Esophagus (tissue), 2 donors: ENCODE data around the gene FLYWCH2. TPM values are rescaled to one million over a fixed set of nuclear protein-coding genes. Genes with fewer than 3 reads are reported as not detected.
A peak's percentile ranks its signal among the peaks of the same experiment; 100 is the strongest.

ENCODE experiments used
- H3K27ac ChIP-seq, 2 donors: one replicate each; pipeline ENCODE4 v1.5.1; 2013; ENCODE audit warnings: low read depth in 2 of 2, mild to moderate bottlenecking in 2 of 2, inconsistent platforms in 1 of 2, low read length in 1 of 2, moderate library complexity in 1 of 2
- H3K27me3 ChIP-seq, 2 donors: one replicate each; pipeline ENCODE4 v1.6.1; 2013; ENCODE audit warnings: low read length in 2 of 2, control low read depth in 1 of 2, mild to moderate bottlenecking in 1 of 2; ENCODE audit not compliant: insufficient read depth in 2 of 2, control insufficient read depth in 1 of 2
- H3K36me3 ChIP-seq, 2 donors: one replicate each; pipeline ENCODE4 v1.6.1; 2013; ENCODE audit warnings: low read length in 1 of 2; ENCODE audit not compliant: control insufficient read depth in 2 of 2, insufficient read depth in 2 of 2
- H3K4me1 ChIP-seq, 2 donors: one replicate each; pipeline ENCODE4 v1.6.1; 2013; ENCODE audit warnings: low read length in 1 of 2; ENCODE audit not compliant: control insufficient read depth in 2 of 2, insufficient read depth in 2 of 2
- H3K4me3 ChIP-seq, 2 donors: one replicate each; pipeline ENCODE4 v1.5.1; 2013; ENCODE audit warnings: low read length in 2 of 2, mild to moderate bottlenecking in 2 of 2, low read depth in 1 of 2, moderate library complexity in 1 of 2
- H3K9me3 ChIP-seq, 2 donors: one replicate each; pipeline ENCODE4 v1.6.1; 2013; ENCODE audit warnings: mild to moderate bottlenecking in 2 of 2, low read depth in 1 of 2, low read length in 1 of 2, moderate library complexity in 1 of 2; ENCODE audit not compliant: control insufficient read depth in 2 of 2, insufficient read depth in 1 of 2
- WGBS, 2 donors: extraction: QIAGEN DNeasy Blood & Tissue Kit; methylation state at CpG; one replicate each; pipeline ENCODE4 v1.1.7; 2013; 5-methylcytosine and 5-hydroxymethylcytosine counted together
- polyA plus RNA-seq, 2 donors: library from polyadenylated mRNA; stranded (reverse); fragments of 200-250 nt; gene quantifications; one replicate each; pipeline ENCODE4 v1.2.3, GENCODE V29; 2013
- donor health status: healthy with polysubstance abuse.
- donor health status: Bipolar disorder and iron deficiency.

Gene FLYWCH2, protein sequence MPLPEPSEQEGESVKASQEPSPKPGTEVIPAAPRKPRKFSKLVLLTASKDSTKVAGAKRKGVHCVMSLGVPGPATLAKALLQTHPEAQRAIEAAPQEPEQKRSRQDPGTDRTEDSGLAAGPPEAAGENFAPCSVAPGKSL
- polyA plus RNA-seq: 10 to 100 TPM; 23.9 to 30.9 TPM

DNA sequence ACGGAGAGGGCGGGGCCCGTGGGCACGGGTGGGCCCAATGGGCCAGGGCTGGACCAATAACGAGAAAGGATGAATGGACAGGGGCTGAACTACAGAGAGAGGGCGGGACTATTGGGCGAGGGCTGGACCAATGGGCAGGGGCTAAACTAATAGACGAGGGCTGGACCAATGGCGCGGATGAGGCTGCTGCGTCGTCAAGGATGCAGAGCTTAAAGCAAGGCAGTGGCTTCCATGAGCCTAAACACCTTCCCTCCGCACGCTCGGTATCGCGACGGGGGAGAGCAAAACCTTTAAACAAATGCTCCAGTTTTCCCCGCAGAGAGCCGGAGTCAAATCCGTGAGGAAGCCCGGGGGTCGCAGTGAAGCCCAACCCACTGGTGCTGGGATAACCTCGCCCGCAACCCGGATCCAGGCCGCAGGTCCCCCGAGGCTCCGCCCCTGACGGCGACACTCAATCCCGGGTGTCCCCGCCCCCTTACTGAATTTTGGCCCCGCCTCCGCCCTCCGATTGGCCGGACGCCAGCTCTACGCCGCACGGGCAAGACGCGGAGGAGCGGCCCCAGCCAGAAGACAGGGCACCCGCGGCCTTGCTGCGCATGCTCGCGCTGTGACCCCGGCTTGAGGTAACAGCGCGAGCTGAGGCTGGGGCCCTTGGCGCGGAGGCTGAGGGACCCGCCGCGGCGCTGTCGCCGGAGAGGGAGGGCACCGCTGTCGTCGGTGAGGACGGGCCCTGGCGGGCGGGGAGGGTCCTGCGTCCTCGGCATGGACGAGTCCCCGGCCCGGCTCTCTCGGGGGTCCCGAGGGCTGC lies at the start of gene FLYWCH2:
FLYWCH2 (plus strand) TSS at position 566 of the 808 bp plus-strand sequence. CDS start 13,235 bp downstream, outside the sequence.
- 0% methylated on average over 67 to 73 of the region's 73 CpGs for WGBS, 2 donors
- Histone ChIP-seq H3K4me1 (peaks cover 5 to 6% of the 10 kb centered on the region in 2 donors), H3K27ac (peak within 1 kb of the TSS; percentile 95 to 98), H3K27me3 (no peaks in the 10 kb centered on the region), H3K9me3 (no peaks in the 10 kb centered on the region), H3K4me3 (peak within 1 kb of the TSS; percentile 73 to 78), H3K36me3 (no peaks in the 10 kb centered on the region)

DNA sequence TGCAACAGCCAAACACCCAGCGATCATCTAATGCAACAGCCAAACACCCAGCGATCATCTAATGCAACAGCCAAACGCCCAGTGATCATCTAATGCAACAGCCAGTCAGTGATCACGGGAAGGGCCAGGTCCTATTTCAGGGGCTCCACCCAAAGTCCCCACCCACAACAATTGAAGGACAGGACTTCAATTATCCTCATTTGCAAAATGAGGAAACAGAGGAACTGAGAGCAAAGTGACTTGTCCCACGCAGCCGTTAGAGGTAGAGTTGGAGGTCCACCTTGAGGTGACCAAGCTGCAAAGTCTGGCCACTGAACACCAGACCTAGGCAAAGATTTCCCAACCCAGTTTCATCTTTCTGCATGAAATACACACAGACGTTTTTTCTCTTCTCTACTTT lies 49.2 kb upstream of the FLYWCH2 start:
- Histone ChIP-seq H3K27me3 (no peaks in the 10 kb centered on the region), H3K9me3 (no peaks in the 10 kb centered on the region), H3K4me3 (no peak overlapping the region), H3K27ac (no peak overlapping the region), H3K4me1 (peaks cover 0 to 6% of the 10 kb centered on the region in 2 donors), H3K36me3 (no peaks in the 10 kb centered on the region)
- 71 to 75% methylated on average over 7 of the region's 7 CpGs for WGBS, 2 donors

DNA sequence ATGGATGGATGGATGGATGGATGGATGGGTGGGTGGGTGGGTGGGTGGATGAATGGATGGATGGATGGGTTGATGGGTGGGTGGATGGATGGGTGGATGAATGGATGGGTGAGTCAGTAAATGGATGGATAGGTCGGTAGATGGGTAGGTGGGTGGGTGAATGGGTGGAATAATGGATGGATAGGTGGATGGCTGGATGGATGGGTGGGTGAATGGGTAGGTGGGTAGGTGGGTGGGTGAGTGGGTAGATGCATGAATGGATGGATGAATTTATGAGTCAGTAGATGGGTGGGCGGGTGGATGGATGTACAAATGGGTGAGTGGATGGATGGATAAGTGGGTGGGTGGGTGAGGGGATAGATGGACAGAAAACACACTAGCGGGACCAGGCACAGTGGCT lies 48.0 kb upstream of the FLYWCH2 start:
- H3K4me3 ChIP-seq: no peak overlapping the region
- H3K27me3 ChIP-seq: no peaks in the 10 kb centered on the region
- no peak overlapping the region for H3K27ac ChIP-seq
- peaks cover 0 to 6% of the 10 kb centered on the region in 2 donors for H3K4me1 ChIP-seq
- H3K9me3 ChIP-seq: no peaks in the 10 kb centered on the region
- WGBS, 2 donors: 93% methylated on average over 3 of the region's 3 CpGs
- H3K36me3 ChIP-seq: no peaks in the 10 kb centered on the region

DNA sequence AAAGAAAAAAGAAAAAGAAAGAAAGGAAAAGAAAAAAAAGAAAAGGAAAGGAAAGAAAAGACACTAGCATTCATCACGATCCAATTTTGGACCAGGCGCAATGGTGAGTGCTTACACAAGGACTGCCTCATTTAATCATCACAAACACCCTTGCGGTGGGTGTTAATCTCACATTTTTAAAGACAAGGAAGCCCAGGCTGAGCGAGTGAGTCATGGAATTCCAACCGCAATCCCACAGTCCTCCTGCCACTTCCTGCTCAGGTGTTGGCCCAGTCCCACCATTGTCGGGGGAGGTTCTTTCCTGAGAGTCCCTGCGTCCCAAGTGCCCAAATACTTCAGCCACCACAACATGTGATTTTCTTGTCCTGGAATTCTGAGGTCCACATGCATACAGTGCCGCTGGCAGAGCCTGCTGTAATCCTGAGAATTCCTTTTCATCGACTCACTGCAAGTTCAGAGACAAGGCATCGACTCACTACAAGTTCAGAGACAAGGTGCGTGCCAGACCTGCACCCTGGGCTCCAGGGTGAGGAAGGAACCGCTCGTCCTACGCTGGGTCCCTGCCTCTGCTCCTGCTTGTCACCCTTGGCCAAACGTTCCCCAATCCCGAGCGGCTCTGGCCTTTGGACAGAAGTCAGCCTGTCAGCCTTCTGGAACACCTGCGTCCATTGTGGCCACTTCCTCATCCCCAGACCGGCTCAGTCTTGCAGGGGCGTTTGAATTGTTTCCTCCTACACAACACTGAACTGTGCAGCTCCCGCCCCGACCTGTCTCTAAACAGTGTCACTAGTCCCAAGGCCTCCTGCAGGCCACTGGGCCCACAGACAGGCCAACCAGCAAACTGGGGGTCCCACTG lies 47.1 kb upstream of the FLYWCH2 start:
- 33 to 39% methylated on average over 22 of the region's 22 CpGs for WGBS, 2 donors
- Histone ChIP-seq H3K4me1 (peaks cover 0 to 6% of the 10 kb centered on the region in 2 donors), H3K36me3 (no peaks in the 10 kb centered on the region), H3K4me3 (no peak overlapping the region), H3K27me3 (no peaks in the 10 kb centered on the region), H3K27ac (peak overlapping the region; percentile 29 to 62), H3K9me3 (no peaks in the 10 kb centered on the region)

DNA sequence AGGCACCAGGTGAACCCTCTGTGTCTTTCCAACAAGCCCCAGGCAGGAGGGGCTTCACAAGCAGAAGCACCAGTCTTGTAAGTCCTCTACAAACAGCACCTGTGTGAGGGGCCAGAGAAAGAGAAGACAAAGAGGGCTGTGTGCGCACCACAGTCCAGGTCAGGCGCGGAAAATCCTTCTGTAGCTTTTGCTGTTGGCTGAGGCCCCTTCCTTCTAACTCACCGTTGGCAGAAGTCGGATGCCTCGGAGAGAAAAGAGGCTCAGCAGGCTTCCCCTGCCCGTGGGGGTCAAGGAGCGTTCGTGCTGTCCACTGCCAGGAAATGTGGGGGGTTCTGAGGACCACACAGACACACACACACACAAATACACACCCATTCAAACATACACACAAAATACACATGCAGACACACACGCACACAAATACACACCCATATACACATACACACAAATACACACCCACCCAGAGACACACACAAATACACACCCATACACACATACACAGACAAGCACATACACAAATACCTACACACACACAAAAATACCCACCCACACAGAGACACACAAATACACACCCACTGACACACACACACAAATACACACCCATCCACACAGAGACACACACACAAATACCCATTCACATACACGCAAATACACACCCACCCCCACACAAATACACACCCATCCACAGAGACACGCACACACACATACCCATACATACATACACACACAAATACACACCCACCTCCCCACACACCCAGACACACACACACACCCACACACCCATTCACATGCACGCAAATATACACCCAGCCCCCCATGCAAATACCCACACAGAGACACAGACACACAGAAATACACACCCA lies 46.1 kb upstream of the FLYWCH2 start:
- 68 to 74% methylated on average over 13 of the region's 13 CpGs for WGBS, 2 donors
- H3K27ac ChIP-seq: no peak overlapping the region

DNA sequence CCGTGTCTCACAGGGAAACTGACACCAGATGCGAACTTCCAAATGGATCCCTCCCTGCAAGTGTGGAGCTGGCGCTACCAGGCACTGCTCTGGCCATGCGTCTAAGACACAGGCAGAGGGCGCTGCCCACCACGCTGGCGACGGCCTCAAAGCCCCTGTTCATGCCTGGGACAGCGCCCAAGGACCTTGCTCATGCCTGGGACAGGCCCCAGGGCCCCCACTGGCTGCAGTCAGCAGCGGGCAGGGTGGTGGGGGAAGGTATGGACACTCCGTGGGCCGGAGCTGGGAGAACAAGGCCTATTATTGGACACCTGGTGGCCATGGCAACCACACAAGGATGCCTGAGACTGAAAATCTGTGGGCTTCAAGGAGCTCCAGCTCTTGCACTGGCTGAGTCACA lies 44.1 kb upstream of the FLYWCH2 start:
- no peaks in the 10 kb centered on the region for H3K36me3 ChIP-seq
- no peak overlapping the region for H3K4me3 ChIP-seq
- no peak overlapping the region for H3K27ac ChIP-seq
- no peaks in the 10 kb centered on the region for H3K9me3 ChIP-seq
- 4 to 8% methylated on average over 12 of the region's 12 CpGs for WGBS, 2 donors
- H3K4me1 ChIP-seq: peaks cover 3 to 12% of the 10 kb centered on the region in 2 donors
- no peaks in the 10 kb centered on the region for H3K27me3 ChIP-seq

More for the DNA sequence above, 46.1 kb upstream of the FLYWCH2 start:
- no peaks in the 10 kb centered on the region for H3K27me3 ChIP-seq
- H3K4me1 ChIP-seq: peaks cover 3 to 6% of the 10 kb centered on the region in 2 donors
- H3K36me3 ChIP-seq: no peaks in the 10 kb centered on the region
- H3K4me3 ChIP-seq: no peak overlapping the region
- H3K9me3 ChIP-seq: no peaks in the 10 kb centered on the region

DNA sequence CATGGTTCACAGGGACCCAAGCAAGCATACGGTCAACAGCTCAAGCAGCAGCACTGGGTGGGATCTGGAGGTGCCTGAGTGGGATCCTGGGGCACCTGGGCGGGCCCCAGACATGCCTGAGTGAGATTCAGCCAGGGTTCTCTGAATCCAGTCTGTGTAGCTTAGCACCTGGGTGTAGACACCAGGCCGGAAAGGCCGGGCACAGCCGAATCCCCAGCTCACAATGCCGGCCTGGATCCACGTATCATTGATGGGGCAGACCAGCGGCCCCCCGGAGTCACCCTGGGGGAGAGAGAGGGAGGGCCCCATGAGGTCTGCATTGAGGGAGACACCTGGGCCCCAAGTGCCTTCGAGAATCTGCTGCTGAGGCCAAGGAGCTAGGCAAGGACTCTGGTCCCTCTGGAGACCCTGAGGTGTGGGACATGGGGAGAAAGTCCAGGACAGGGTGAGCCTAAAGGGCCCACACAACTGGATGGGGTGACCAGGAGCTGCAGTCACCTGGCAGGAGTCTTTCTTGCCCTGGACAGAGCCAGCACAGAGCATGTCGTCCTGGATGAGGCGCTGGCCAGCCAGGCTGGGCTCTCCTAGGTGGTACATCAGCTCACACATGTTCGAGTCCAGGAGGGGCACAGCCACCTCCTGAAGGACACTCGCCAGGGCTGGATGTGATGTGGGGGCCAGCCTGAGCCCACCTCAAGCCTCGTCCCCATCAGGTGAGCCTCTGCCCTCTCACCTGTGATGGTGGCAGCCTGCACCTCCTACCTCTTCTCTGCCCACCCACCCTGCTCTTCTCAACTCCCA lies 43.2 kb upstream of the FLYWCH2 start:
- H3K36me3 ChIP-seq: no peaks in the 10 kb centered on the region
- peaks cover 3 to 12% of the 10 kb centered on the region in 2 donors for H3K4me1 ChIP-seq
- no peak overlapping the region for H3K27ac ChIP-seq
- WGBS, 2 donors: 85 to 88% methylated on average over 15 of the region's 15 CpGs
- no peaks in the 10 kb centered on the region for H3K9me3 ChIP-seq
- H3K27me3 ChIP-seq: no peaks in the 10 kb centered on the region
- no peak overlapping the region for H3K4me3 ChIP-seq

DNA sequence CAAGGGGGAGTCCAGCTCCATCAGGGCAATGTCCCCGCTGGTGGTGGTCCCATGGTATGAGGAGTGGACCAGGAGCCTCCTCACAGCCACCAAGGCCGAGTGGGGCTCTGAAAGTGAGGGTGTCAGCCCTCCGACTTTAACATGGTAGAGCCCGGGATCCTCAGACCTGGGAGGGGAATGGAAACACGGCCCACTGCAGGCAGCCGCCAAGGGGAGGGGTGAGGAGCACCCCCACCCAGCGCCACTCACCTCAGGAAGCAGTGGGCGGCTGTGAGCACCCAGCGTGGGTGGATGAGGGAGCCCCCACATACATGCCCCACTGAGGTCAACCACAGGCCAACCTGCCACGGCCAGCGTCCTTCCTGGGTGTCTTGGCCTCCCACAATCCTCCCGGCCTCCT lies 42.1 kb upstream of the FLYWCH2 start:
- no peaks in the 10 kb centered on the region for H3K27me3 ChIP-seq
- peaks cover 3 to 9% of the 10 kb centered on the region in 2 donors for H3K4me1 ChIP-seq
- H3K36me3 ChIP-seq: no peaks in the 10 kb centered on the region
- no peaks in the 10 kb centered on the region for H3K9me3 ChIP-seq
- 77 to 82% methylated on average over 11 to 12 of the region's 12 CpGs for WGBS, 2 donors
- H3K27ac ChIP-seq: no peak overlapping the region
- no peak overlapping the region for H3K4me3 ChIP-seq
